Right lobe of liver (tissue), 4 donors: ENCODE results near the gene CREM.

Source experiments
- CTCF ChIP-seq, 4 donors: fragments of 200-600 bp in 3 of 4; fragments of 450-650 bp in 1 of 4; IDR thresholded peaks; one replicate each; pipeline versions ENCODE4 v1.5.1 to v1.8.0; 2016 to 2022; ENCODE audit warnings: antibody characterized with exemption in 4 of 4, mild to moderate bottlenecking in 2 of 4
- POLR2A ChIP-seq: fragments of 450-650 bp; IDR thresholded peaks from one replicate; pipeline ENCODE4 v1.6.1; 2017; ENCODE audit warnings: antibody characterized with exemption, mild to moderate bottlenecking
- donor health status: DM: no; HTN: no; CAD: no.
- donor health status: DM: no; HTN: no; CAD: no.
- donor health status: DM: no; HTN: yes; CAD: no.

DNA sequence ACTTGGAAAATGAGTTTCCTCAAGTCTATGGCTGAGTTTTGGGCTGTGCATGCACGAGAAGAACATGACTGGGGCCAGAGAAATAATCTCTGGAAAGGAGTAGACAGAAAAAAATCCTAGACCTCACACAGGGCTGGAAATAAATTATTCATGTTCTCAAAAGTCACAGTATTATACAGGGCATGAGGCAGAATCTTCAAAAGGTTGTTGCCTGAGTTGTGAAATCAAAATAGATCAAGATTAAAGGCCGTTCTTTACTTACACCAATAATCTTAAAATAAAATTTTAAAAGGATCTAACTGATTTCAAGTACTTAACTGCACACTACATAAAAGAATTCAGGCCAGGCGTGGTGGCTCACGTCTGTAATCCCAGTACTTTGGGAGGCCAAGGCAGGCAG, 14.1 kb upstream of the CREM start:
- TF ChIP-seq CTCF (IDR thresholded peaks at IDR 0.05) (no peak), POLR2A (no peak)
